Glutamatergic neuron (in vitro differentiated cells): Measurements from ENCODE around the gene DACT2. TPM values are rescaled to one million over a fixed set of nuclear protein-coding genes. Genes with fewer than 3 reads are reported as not detected.
"Not testable (repeated sequence)": the region's sequence is repeated elsewhere in the genome, so short reads cannot be mapped to it uniquely, and the experiment has no call there.

Experiments used
- DNase-seq: peaks from one replicate; pipeline ENCODE4 v3.0.0; 2022
- H3K27ac Mint-ChIP-seq: one replicate; pipeline ENCODE4 v1.8.0; 2020; ENCODE audit warnings: mild to moderate bottlenecking, mixed read lengths, inconsistent platforms; ENCODE audit not compliant: unreplicated experiment
- H3K27me3 Mint-ChIP-seq: one replicate; pipeline ENCODE4 v1.8.0; 2020; ENCODE audit warnings: mild to moderate bottlenecking, moderate library complexity, mixed read lengths, inconsistent platforms; ENCODE audit not compliant: unreplicated experiment
- H3K36me3 Mint-ChIP-seq: one replicate; pipeline ENCODE4 v1.8.0; 2020; ENCODE audit warnings: mild to moderate bottlenecking, mixed read lengths, inconsistent platforms; ENCODE audit not compliant: unreplicated experiment
- H3K4me1 Mint-ChIP-seq: one replicate; pipeline ENCODE4 v1.8.0; 2020; ENCODE audit warnings: mild to moderate bottlenecking, low read depth, mixed read lengths, inconsistent platforms; ENCODE audit not compliant: unreplicated experiment
- H3K4me3 Mint-ChIP-seq: one replicate; pipeline ENCODE4 v1.8.0; 2020; ENCODE audit warnings: mild to moderate bottlenecking, mixed read lengths, inconsistent platforms; ENCODE audit not compliant: unreplicated experiment
- H3K9me3 Mint-ChIP-seq: one replicate; pipeline ENCODE4 v1.8.0; 2020; ENCODE audit warnings: mild to moderate bottlenecking, moderate library complexity, mixed read lengths, inconsistent platforms; ENCODE audit not compliant: unreplicated experiment
- total RNA-seq: library from RNA; stranded (reverse); fragmentation: NEBNext Ultra II Directional; extraction: Animal tissue kit (Norgen Biotek cat#: 25700); gene quantifications from one replicate; pipeline ENCODE4 v1.2.1, GENCODE V29; 2021; ENCODE audit not compliant: unreplicated experiment
- TF ChIP-seq, protein P1 (sequence below): fragments of 200-600 bp; sonication (generic); IDR thresholded peaks from one replicate; pipeline ENCODE4 v1.5.0; 2021; ENCODE audit not compliant: partially characterized antibody, unreplicated experiment

The DACT2 gene
- total RNA-seq, 1 donor from 2014 or later, result 0.22 TPM

DNA sequence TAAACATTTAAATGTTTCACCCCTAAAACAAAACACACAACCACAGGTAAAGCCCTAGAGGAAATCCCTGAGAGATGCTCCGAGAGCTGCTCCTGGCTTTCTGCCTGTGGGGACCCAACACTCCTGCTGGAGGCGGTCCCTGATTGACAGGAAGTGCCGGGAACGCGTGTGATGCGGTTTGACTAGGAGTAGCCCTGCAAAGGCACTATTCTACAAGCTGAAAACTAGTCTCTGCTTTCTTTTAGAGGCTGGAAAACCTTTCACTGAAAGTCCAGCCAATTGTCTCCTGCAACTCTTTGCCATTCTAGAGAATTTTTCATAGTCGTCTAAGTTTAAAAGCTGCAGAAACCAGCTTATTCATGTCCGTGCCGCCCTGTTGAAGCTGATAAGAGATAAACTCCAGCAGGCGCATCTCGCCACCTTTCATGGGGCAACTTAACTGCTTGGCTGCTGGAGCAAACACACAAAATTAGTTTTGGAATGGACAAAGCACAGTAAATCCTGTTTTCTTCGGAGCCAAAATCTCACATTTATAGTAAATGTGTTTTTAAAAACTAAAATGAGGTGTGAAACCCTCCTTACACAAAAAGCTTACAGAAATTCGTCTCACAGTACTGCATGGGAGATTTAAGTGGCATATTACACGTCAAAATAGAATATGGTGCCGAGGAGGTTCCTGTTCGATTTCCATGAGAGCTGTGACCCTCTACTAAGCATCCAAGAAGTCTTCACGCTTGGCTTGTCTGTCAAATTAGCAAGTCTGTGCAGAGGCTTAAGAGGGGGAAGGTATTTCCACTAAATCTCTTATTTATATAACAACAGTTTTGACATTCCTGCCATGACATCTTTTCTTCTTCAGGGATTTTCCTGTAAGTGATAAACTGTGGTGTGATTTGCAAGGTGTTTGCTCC is 46.9 kb downstream of the DACT2 start:
- TF ChIP-seq, protein P1, sequence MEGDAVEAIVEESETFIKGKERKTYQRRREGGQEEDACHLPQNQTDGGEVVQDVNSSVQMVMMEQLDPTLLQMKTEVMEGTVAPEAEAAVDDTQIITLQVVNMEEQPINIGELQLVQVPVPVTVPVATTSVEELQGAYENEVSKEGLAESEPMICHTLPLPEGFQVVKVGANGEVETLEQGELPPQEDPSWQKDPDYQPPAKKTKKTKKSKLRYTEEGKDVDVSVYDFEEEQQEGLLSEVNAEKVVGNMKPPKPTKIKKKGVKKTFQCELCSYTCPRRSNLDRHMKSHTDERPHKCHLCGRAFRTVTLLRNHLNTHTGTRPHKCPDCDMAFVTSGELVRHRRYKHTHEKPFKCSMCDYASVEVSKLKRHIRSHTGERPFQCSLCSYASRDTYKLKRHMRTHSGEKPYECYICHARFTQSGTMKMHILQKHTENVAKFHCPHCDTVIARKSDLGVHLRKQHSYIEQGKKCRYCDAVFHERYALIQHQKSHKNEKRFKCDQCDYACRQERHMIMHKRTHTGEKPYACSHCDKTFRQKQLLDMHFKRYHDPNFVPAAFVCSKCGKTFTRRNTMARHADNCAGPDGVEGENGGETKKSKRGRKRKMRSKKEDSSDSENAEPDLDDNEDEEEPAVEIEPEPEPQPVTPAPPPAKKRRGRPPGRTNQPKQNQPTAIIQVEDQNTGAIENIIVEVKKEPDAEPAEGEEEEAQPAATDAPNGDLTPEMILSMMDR, result no peak
- peaks cover 2% of the 10 kb centered on the region for H3K36me3 Mint-ChIP-seq
- peaks cover 2% of the 10 kb centered on the region for H3K9me3 Mint-ChIP-seq
- H3K27ac Mint-ChIP-seq, result no peak overlapping the region
- DNase-seq, result no peak
- H3K4me1 Mint-ChIP-seq, result peaks cover 7% of the 10 kb centered on the region
- no peak overlapping the region for H3K4me3 Mint-ChIP-seq
- H3K27me3 Mint-ChIP-seq, result peaks cover 2% of the 10 kb centered on the region

DNA sequence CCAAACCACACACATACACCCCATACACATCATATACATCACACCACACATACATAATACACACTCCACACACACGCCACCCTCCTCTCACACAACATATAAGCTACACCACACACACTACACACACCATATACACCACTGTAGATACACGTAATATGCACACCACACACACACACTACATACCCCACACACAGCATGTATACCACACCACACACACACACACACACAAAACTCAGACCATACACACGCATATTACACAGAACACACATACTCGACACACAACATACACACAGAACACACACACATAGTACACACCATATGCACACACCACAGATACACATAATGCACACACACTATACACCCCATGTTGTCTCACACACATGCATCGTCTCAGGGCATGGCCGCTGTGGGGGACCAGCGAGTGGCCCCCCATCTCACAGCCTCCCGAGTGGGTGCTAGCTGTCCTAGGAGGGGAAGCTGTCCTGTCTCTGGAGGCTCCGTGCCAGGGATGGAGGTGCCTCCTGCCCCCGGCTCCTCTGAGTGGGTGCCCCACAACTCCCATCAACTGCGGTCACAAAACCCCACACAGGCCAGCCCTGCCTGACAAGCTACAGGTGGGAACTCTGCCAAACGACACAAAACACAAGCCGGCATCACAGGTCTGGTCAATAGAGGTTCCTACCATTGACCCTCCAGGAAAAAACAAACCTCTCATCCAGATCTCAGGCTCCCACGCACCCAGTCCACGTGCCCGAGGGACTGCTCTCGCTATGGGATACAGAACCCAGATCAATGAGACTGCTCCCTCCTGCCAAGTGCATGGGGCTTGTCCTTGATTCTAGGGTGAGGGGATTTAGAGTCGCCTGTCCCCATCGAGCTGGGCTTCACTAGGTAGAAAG is 49.1 kb downstream of the DACT2 start:
- Mint-ChIP-seq H3K9me3 (peaks cover 2% of the 10 kb centered on the region), H3K4me3 (no peak overlapping the region), H3K4me1 (peaks cover 7% of the 10 kb centered on the region), H3K27ac (peak overlapping the region; percentile 23), H3K36me3 (no peaks in the 10 kb centered on the region), H3K27me3 (peaks cover 2% of the 10 kb centered on the region)
- no peak for DNase-seq
- TF ChIP-seq, protein P1, result no peak

DNA sequence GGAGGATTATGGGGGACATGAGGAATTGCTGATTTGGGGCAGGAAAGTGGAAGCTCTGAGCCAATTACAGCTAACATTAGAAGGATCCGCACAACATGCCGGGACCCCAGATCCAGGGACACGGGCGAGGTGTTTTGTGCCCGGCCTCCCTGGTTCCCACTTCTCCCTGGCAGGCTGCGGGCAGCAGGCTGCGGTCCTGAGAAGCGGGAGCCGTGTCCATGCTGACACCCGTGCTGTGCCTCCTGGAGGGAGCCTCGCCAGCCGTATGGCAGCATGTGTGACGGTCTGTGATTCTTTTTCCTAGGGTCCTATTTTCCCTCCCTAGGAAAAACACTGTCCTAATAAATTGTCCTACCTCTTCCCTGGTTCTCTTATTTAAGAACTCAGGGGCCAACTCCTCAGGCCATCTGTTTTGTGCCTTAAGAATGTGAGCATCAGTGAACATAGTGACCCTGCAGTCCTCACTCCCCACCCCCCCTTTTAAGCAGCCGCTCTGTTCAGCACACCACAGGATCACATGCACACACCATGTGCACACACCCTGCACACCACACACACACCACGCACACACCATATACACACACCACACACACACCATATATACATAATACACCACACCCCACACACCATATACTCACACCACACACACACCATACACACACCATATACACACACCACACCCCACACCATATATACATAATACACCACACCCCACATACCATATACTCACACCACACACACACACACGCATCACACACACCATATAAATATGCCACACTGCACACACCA is 49.9 kb downstream of the DACT2 start:
- Mint-ChIP-seq H3K27me3 (peaks cover 4% of the 10 kb centered on the region), H3K4me1 (peaks cover 7% of the 10 kb centered on the region), H3K4me3 (no peak overlapping the region), H3K27ac (peak overlapping the region; percentile 2), H3K36me3 (no peaks in the 10 kb centered on the region), H3K9me3 (peaks cover 2% of the 10 kb centered on the region)
- DNase-seq, result no peak
- TF ChIP-seq, protein P1, result no peak

DNA sequence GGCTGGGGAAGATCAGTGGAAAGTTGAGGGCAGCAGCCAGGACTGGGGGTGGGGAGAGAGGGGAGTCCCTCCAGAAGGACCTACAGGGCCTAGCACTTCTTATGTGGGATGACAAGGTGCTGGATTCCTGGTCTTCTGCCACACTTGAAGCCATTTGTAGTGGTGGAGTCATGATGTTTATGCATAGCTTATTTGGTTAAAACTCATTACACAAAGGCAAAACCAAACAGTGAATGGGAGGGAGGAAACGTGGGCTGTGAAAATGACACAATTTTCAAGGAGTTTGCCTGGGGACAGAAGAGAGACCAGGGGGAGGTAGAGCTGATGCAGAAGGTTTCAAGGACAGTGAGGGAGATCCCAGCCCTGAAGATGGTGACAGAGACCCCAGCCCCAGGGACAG is 50.8 kb downstream of the DACT2 start:
- Mint-ChIP-seq H3K4me1 (peaks cover 6% of the 10 kb centered on the region), H3K27me3 (peaks cover 4% of the 10 kb centered on the region), H3K36me3 (no peaks in the 10 kb centered on the region), H3K4me3 (no peak overlapping the region), H3K9me3 (peaks cover 2% of the 10 kb centered on the region), H3K27ac (no peak overlapping the region)
- no peak for DNase-seq
- TF ChIP-seq, protein P1, result no peak

DNA sequence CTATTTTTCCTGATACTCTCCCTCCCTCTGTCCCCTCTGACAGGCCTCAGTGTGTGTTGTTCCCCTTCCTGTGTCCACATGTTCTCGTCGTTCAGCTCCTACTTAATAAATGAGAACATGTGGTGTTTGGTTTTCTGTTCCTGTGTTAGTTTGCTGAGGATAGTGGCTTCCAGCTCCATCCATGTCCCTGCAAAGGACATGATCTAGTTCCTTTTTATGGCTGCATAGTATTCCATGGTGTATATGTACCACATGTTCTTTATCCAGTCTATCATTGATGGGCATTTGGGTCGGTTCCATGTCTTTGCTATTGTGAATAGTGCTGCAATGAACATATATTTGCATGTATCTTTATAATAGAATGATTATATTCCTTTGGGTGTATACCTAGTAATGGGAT is 51.8 kb downstream of the DACT2 start:
- H3K27ac Mint-ChIP-seq, H3K36me3 Mint-ChIP-seq, H3K9me3 Mint-ChIP-seq, H3K4me1 Mint-ChIP-seq, DNase-seq, H3K4me3 Mint-ChIP-seq, H3K27me3 Mint-ChIP-seq: not testable (repeated sequence)
